AG09309 (cell line): ENCODE results near the gene DALRD3.

ENCODE experiments used
- DNase-seq: peaks from one replicate; pipeline ENCODE4 v3.0.0-alpha.2; 2010; ENCODE audit warnings: low read depth
- H3K4me3 ChIP-seq: 2 replicates; pipeline ENCODE4 v1.5.1; 2011; ENCODE audit warnings: mild to moderate bottlenecking, low read depth, low read length, moderate library complexity; ENCODE audit not compliant: control insufficient read depth
- CTCF ChIP-seq: IDR thresholded peaks from 2 replicates; pipeline ENCODE4 v1.5.1; 2011; ENCODE audit warnings: mild to moderate bottlenecking, low read depth, low read length, inconsistent platforms; ENCODE audit not compliant: insufficient read depth, control insufficient read depth; ENCODE audit errors: missing control alignments

The DALRD3 gene

DNA sequence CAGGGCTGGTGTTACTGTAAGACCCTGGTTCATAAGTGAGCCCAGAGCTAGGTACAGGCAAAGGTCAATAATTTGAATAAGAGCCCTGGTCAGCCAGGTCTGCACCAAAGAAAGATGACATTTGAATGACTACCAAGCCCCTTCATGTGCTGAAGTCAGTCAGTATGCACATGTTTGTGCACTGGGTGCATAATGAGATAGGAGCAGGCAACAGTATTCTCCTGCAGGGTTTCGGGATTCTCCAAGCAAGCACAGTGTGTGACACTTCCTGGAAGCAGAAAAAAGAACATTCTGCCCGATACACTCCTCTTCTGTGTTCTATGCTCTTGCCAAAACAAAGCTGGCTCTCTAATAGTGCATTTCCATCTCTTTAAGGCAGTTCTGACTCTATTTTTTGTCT is 16.3 kb upstream of the DALRD3 start:
- DNase-seq = no peak
- H3K4me3 ChIP-seq = no peak overlapping the region
- no peak for TF ChIP-seq CTCF

- no peak overlapping the region for H3K4me3 ChIP-seq
- no peak for DNase-seq
- no peak for TF ChIP-seq CTCF
Observed at GRCh38 chr3:49032646-49033304, 14.4 kb upstream of the DALRD3 start.

DNA sequence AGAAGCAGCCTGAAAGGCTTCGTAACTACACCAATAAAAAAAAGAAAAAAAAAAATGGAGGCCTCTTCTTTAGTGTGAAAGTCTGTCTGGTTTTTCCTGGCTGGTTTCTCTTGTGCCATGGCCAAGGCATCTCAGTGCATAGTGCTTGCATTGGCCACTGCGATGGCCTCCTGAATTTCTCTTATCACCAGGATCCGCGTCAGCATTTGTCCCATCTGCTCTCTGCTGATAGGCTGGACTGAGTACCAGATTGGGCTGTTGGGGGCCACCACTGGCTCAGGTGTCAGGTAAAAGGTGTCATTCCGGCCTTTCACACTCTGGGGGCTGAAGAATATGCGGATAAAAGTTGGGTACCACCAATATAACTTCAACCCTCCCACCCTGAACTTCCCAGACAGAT is 11.9 kb upstream of the DALRD3 start:
- no peak for TF ChIP-seq CTCF

DNA sequence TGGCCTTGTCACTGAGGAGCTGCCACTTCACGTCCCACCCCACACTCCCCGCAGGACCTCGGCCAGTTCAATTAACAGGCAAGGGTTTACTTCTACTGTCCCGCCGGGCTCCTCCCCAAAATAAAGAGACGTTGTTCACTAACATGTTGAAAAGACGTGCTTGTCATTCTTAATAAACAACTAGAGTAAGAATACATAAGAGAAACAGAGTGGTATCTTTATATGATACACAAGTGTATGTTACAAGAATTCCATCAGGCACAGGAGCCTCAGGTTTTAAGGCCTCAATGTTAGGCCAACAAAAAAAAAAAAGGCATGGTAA is 11.1 kb upstream of the DALRD3 start:
- DNase-seq = no peak
- no peak for TF ChIP-seq CTCF
- no peak overlapping the region for H3K4me3 ChIP-seq

More for the DNA sequence above, 11.9 kb upstream of the DALRD3 start:
- H3K4me3 ChIP-seq = no peak overlapping the region
- no peak for DNase-seq

- peak; percentile 61 for DNase-seq
- TF ChIP-seq CTCF = peak; percentile 7
Observed at GRCh38 chr3:49028673-49029562, 10.5 kb upstream of the DALRD3 start, which contains the start of gene IMPDH2. IMPDH2 (minus strand) TSS chr3:49029398; CDS start chr3:49029350, 48 bp downstream.

DNA sequence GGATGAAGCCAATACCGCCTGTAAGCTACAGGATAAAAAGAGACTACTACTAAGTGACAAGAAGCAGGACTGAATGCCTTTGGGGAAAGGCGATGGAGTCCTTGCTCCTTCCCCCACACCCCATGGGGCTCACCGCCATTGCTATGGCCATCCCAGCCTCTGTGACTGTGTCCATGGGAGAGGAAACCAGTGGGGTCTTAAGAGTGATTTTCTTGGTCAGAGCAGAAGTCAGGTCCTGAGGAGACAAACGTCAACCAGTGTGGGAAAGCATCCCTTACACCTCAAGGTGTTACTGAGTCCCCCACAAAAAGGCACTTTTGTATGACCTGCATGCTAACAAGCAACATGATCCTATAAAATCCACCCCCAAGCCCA is 9.9 kb upstream of the DALRD3 start:
- no peak for DNase-seq
- H3K4me3 ChIP-seq = peak overlapping the region; percentile 91
- no peak for TF ChIP-seq CTCF

More at GRCh38 chr3:49028673-49029562, 10.5 kb upstream of the DALRD3 start, which contains the start of gene IMPDH2:
- H3K4me3 ChIP-seq = peak within 1 kb of the TSS; percentile 91
